ENCODE measurements around the gene DHTKD1.

- no peak for TF ChIP-seq POLR2AphosphoS5 (IDR thresholded peaks at IDR 0.05)
- no peak for TF ChIP-seq CTCF (IDR thresholded peaks at IDR 0.05)
These were observed 40.5 kb downstream of the DHTKD1 start for GRCh38 chr10:12109286-12109685.

All from breast epithelium (tissue), 3 donors.